ENCODE data around the gene STK11.

DNA sequence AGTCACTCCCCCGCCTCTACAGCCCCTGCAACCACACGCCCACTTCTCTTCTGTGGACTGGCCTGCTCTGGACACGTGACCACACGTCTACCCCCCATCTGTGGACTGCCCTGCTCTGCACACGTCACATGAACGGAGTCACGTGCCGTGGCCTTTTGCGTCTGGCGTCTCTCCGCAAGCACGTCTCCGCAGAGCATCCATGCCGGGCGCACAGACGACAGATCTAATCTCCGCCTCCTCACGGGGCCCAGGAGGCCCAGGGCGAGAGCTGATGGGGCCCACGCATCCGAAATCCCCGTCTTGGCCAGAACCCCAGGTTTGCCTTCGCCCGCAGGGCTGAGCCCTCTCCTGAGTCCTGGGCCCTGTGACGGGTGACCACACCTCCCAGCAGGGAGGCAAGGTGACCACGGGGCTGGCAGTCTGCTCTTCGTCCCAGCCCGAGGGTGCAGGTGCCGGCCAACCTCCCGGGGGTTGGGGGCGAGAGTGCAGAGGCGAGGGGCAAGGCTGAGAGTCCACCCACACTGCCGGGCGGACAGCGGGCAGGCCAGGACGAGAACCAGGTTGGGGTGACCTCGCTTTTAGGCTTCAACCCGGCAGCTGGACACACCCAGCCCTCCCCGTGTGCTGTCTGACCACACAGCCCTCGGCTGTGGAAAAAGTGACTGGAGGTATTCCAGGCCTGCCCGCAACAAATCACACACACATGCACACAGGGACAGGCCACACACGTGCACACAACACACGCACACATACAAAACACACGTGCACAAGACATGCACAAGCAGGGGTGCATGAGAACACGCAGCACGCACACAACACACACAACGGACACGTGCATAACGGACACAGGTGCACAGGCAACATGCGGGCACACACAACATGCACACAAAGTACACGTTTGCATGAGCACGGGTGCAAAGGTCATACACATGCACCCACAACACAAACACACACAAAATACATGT is 35.4 kb upstream of the STK11 start:
- TF ChIP-seq CTCF (IDR thresholded peaks at IDR 0.05) = no peak
- TF ChIP-seq POLR2AphosphoS5 (IDR thresholded peaks at IDR 0.05; ENCODE audit: low read depth, low read length) = peak; percentile 73
- TF ChIP-seq, protein P1, sequence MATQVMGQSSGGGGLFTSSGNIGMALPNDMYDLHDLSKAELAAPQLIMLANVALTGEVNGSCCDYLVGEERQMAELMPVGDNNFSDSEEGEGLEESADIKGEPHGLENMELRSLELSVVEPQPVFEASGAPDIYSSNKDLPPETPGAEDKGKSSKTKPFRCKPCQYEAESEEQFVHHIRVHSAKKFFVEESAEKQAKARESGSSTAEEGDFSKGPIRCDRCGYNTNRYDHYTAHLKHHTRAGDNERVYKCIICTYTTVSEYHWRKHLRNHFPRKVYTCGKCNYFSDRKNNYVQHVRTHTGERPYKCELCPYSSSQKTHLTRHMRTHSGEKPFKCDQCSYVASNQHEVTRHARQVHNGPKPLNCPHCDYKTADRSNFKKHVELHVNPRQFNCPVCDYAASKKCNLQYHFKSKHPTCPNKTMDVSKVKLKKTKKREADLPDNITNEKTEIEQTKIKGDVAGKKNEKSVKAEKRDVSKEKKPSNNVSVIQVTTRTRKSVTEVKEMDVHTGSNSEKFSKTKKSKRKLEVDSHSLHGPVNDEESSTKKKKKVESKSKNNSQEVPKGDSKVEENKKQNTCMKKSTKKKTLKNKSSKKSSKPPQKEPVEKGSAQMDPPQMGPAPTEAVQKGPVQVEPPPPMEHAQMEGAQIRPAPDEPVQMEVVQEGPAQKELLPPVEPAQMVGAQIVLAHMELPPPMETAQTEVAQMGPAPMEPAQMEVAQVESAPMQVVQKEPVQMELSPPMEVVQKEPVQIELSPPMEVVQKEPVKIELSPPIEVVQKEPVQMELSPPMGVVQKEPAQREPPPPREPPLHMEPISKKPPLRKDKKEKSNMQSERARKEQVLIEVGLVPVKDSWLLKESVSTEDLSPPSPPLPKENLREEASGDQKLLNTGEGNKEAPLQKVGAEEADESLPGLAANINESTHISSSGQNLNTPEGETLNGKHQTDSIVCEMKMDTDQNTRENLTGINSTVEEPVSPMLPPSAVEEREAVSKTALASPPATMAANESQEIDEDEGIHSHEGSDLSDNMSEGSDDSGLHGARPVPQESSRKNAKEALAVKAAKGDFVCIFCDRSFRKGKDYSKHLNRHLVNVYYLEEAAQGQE (IDR thresholded peaks at IDR 0.05; ENCODE audit: insufficient read depth in 1 of 2, low read depth in 2 of 2, low read length in 1 of 2) = no peak
